Measurements from ENCODE around the gene GM2A. TPM values are rescaled to one million over a fixed set of nuclear protein-coding genes. Genes with fewer than 3 reads are reported as not detected.

GM2A gene
- total RNA-seq, 1 donor from 2014 or later, result 23.3 TPM

DNA sequence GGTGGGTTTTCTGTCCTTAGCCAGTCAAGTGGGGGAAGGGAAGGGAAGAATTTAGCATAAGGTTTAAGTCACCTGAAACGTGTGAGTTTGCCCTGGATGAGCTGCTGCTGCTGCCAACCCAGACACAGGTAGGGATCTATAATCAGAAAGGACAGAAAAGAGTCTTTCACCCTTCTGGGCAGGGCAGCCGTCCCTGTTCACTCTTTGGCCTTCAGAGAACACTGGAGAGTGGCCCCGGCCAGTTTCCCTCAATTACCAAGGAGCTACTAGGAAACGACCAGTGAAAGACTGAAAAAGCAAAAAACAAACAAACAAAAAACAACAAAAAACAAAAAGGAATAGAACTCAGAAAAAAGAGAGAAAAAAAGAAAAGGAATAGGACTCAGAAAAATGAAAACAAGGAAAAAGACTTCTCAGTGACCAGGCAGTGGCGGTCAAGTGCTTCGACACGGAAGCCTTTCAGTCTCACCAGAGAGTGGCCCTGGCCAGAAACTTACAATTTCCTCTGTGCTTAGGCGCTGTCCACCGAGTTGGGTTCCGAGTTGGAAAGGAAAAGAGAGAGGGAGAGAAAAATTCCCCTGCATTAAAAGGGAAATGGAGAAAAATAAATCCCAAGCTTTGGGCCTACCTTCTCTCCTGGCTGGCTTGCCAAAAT lies 2.5 kb upstream of the GM2A start:
- intact Hi-C loops (cut with micrococcal nuclease), result loop anchor here (5.0 to 10.0 kb wide), 6 partner anchors 507 to 1893 kb away; partner anchors contain the start of genes ATOX1, CD74, PCYOX1L and RBM22

DNA sequence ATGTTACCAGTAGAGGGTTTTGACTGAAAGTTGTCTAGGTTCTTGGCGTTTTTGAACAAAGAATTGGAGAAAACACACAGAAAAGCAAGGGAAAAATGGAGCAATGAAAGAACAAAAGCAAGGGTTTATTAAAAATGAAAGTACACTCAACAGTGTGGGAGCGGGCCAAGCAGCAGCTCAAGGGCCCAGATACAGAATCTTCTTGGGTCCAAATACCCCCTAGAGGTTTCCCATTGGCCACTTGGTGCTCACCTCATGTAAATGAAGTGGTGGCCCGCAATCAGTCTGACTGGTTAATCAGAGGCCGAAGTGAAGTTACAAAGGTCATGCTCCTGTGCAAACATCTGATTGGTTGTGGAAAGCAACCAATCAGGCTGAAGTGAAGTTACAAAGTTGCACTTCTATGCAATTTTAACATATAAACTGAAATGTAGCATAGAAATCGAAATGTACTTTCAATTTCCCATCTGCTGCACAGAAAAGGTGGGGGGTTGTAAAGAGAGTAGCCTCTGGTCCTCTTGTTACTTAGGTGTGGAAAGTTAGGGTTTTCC lies 1.9 kb upstream of the GM2A start:
- intact Hi-C loops (cut with micrococcal nuclease), result loop anchor here (5.0 to 10.0 kb wide), 6 partner anchors 506 to 1894 kb away; partner anchors contain the start of genes ATOX1, CD74, PCYOX1L and RBM22

DNA sequence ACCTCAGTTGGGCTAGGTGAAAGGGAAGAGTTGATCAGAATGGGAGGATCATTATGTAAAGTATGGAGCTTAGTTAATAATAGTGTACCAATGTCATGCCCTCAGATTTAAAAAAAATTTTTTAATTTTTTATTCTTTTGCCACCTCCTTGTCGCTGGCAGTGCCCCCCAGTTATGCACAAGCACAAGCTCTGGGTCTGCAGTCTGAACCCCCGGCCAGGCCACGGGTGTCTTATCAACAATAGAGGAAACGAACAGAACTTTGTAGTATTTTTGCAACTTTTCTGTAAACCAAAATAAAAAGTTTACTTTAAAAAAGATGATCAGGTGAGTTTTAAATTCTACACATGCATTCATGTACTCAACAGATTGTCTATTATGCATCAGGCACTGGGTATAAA lies 1.4 kb upstream of the GM2A start:
- intact Hi-C loops (cut with micrococcal nuclease), result loop anchor here (1.0 to 10.0 kb wide), 11 partner anchors 28 to 1894 kb away; partner anchors contain the start of genes ATOX1, CD74, DCTN4 and G3BP1

DNA sequence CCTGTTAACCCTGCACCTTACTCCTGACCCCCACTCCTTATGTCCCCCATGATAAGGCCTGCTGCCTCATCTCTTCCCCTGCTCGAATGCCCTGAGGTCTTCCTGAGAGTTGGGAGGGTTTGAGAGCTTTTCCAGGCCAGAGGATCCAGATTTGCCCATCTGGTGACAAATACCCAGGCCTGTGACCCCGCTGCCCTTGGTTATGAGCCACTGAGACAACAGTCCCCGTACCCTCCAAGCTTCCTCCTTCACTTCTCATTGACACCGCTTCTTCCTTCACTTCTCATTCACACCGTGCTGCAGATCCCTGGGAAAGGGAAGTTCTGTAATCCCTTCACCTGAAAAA lies 593 bp downstream of the GM2A start:
- intact Hi-C loops (cut with micrococcal nuclease), result loop anchor here (1.0 to 10.0 kb wide), 9 partner anchors 98 to 1896 kb away; partner anchors contain the start of genes ATOX1, CD74, DCTN4 and PCYOX1L

DNA sequence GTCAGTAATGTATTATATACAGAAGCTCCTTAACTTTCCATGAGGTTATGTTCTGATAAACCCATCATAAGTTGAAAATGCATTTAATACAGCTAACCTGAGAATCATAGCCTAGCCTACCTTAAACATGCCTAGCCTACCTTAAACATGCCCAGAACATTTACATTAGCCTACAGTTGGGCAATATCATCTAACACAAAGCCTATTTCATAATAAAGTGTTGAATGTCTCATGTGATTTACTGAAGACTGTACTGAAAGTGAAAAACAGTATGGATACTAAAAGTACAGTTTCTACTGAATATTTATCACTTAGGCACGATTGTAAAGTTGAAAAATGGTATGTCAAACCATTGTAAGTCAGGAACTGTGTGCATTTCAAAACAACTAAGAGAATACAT lies 1.6 kb downstream of the GM2A start:
- intact Hi-C loops (cut with micrococcal nuclease), result loop anchor here (5.0 to 10.0 kb wide), 6 partner anchors 503 to 1897 kb away; partner anchors contain the start of genes ATOX1, CD74, PCYOX1L and RBM22

DNA sequence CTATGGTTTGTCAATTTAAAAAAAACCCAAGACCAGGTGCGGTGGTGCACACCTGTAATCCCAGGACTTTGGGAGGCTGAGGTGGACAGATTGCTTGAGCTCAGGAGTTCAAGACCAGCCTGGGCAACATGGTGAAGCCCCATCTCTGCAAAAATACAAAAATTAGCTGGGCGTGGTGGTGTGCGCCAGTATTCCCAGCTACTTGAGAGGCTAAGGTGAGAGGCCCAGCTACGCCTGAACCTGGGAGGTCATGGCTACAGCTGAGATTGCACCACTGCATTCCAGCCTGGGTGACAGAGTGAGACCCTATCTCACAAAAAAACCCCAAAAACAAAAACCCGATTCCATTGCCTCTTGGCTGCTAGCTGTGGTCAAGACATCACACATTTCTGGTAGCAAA lies 2.0 kb downstream of the GM2A start:
- intact Hi-C loops (cut with micrococcal nuclease), result loop anchor here (5.0 to 10.0 kb wide), 6 partner anchors 502 to 1898 kb away; partner anchors contain the start of genes ATOX1, CD74, PCYOX1L and RBM22

DNA sequence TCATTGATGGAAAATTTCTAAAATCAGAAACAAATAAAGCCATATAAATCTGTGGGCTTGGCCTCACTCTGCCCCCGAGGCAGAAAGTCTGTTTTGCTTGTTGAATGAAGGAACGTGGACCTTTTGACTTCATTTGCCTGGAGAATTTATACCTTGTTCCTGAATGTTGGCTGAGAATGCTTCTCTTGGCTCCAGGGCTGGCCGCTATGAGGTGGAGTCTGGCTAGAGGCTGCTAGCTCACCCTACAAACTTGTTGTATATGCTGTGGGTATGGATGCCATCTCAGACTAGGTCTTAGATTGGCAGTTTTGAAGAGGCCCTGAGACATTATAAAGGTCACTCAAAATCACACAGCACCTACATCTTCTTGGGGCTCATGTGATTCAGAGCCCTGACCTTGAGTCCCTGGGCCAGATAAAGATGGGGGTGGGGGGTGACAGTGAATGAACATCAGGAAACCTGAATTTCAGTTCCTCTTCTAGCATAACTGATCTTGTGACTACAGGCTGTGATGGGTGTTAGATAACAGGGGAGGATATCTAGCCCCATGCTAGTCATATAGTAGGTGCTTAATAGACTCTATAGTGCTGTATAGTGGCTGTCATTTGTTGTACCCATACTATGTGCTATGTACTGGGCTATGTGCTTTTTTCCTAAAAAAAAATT lies 2.8 kb downstream of the GM2A start:
- intact Hi-C loops (cut with micrococcal nuclease), result loop anchor here (10.0 kb wide), 1 partner anchor 801 kb away; no protein-coding TSS in a partner anchor

DNA sequence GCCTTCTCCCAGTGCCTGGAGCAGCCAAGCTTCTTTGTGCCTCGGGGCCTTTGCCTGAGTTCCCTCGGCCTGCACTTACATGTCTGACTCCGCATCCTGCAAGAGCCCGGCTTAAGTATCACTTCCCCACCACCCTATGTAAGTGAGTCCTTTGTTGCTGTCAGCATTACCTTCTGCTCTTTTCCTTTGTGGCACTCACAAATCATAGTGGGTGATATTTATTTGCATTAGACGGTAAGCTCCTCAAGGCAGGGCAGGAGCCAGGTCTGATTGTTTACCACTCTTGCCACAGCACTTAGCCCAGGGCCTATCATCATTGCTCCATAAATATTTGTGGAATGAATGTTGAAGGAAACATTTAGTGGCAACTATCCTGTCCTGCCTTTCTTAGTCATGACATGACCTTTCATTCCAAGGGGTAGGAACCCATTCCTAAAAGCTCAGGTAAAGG lies 4.8 kb downstream of the GM2A start:
- intact Hi-C loops (cut with micrococcal nuclease), result loop anchor here (10.0 kb wide), 1 partner anchor 803 kb away; no protein-coding TSS in a partner anchor

DNA sequence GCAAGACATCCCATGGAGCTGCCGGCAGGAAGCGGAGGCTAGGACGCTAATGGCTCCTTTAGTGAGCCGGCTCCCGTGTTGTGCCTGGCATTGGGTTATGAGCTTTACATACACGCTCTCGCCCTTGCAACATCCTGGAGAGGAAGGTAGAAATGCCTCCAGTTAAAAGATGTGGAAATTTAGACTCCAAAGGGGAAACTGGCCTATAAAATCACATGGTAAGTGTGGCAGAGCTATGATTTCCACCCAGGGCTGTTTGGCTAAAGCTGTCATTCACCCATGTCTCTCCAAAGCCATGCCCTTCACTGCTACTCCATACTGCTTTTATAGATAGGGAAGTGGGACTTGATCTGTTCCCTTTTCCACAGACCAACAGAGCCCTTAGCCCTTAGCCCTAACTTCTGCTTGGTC lies 5.2 kb downstream of the GM2A start:
- intact Hi-C loops (cut with micrococcal nuclease), result loop anchor here (10.0 kb wide), 1 partner anchor 803 kb away; no protein-coding TSS in a partner anchor

DNA sequence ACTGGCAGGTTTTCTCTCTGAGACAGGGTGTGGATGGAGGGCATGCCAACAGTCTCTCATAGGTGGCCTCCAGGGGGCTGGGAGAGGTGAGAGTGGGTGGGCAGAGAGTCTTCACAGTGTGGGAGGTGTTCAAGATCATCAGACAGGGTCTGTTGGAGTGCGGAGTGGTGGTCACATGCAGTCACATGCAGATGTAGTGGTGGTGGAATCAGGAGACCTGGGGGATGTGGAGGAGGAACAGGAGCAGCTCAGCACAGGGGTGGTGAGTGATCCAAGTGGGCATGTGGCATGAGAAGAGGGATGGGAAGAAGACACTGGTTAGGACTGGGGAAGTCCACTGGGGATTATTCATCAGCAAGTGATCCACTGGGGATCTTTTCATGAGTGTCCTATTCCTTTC lies 5.8 kb downstream of the GM2A start:
- intact Hi-C loops (cut with micrococcal nuclease), result loop anchor here (10.0 kb wide), 1 partner anchor 804 kb away; no protein-coding TSS in a partner anchor

DNA sequence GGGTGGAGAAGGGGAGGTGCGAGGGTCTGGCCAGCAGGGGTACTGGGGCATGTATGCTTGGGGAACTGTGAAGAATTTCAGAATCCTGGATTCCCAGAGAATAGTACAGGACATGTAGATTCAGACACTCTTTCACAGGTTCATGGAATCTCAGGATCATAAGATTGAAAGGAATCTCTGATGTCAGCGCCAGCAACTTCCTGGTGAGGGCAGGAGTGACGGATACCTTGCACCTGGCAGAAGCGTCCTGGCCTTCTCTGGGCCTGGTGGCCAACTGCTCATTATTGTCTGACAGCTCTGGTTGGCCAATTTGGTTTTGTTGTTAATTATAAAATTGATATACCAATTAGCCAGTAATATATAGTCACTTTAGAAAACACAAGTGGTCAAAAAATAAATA lies 6.9 kb downstream of the GM2A start:
- intact Hi-C loops (cut with micrococcal nuclease), result loop anchor here (10.0 kb wide), 1 partner anchor 805 kb away; no protein-coding TSS in a partner anchor

DNA sequence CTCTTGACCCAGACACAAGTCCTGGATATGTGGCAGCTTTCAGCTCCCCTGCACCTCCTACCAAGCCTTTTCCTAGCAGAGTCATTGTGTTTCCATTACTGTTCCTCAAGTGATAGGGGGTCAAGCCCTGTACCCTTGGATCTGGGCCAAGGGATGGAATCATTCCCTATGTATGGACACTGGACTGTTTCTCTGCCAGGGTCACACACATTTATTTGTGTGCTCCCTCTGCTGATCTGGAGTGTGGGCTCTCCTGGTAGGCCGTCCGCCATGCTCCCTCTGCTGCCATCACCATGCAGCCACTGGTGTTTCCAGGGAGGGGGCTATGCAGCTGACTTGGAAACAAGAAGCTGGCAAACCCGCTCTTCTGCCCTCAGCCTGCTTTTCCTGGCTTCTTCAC lies 9.5 kb downstream of the GM2A start:
- intact Hi-C loops (cut with micrococcal nuclease), result no loop called here

DNA sequence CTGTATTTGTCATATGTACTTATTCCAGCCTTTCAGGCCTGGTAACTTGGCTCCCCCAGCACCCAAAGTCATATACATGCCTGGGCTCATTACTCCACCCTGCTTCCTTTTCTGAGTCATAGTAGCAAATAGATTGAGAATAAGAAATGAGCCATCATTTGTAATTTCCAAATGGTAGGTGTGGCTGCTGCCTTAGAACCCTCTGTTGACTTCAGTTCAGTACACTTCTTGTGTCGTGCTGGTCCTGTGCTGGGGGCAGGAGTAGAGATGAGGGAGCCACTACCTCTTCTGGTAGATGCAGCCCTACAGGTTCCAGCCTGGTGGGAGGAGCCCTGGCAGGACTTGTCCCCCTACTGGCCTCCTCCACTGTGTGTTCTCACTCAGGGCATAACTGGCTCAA lies 11.1 kb downstream of the GM2A start:
- intact Hi-C loops (cut with micrococcal nuclease), result no loop called here

DNA sequence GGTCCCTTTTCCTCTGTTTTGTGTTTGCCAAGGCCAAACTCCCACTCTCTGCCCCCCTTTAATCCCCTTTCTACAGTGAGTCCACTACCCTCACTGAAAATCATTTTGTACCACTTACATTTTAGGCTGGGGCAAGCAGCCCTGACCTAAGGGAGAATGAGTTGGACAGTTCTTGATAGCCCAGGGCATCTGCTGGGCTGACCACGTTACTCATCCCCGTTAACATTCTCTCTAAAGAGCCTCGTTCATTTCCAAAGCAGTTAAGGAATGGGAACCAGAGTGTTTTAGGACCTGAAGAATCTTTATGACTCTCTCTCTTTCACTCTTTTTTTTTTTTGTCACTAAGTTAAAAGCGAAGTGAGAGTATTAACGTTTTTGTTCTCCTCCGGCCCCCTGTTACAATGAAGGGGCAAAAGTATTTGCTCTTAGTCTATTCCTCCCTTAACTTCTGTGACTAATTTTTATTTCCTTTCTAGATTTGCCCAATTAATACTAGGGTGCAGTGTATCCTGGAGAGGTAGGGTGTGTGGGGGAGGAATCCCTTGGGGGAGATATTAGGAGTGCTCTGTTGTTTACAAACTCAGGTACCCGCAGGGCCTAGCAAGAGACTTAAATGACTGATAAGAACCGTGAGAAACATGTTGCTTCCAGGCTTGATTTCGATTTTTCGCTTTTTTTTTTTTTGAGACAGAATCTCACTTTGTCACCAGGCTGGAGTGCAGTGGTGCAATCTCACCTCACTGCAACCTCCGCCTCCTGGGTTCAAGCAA lies 14.7 kb downstream of the GM2A start:
- intact Hi-C loops (cut with micrococcal nuclease), result no loop called here

DNA sequence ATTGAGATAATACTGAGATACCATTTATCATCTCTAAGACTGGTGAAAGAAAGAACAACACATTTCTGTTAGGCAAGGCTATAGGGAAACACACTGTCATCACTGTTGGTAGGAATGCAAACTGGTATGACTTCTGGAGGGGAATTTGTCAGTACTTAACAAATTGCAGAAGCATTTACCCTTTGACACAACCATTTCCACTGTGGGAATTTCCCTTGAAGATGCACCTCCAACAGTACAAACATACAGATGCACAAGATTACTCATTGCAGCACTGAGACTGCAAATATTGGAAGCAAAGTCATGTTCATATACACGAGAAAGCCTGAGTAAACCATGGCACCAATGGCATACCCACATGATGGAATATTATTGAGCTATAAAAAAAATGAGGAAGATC lies 17.6 kb downstream of the GM2A start:
- intact Hi-C loops (cut with micrococcal nuclease), result no loop called here

DNA sequence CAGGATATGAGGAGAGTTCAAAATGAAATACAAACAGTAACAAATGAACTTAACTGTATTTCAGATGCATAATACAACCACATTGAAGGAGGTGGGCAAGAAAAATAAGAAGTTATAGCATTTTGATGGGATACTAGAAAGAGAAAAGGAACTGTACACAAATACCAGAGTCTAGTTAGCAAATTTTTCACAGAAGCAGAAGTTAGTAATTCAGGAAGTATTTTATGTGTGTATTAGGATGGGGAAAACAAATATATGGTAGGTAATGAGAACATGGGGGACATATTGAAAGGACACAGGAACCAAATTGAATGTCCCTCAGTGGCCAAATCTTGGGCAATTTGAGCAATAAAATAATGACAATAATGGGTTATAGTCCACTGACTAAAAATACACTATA lies 18.4 kb downstream of the GM2A start:
- intact Hi-C loops (cut with micrococcal nuclease), result no loop called here

DNA sequence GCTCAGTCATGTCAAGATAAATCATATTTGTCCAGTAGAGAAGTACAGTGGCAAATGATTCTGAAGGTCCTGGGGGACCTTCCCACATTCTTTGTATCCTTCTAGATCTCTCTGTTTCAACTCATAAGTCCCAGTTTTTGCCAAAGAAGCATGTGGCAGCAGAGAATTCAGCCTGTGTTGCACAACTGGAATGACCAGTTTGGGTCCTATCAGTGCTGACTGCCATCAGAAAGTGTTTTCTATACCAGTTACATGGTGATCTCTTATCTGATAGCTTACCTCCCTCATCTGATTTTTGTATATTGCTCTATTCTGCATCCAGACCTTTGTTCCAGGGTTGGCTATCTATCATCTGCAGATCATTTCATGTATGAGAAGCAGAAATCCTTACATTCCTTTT lies 21.7 kb downstream of the GM2A start:
- intact Hi-C loops (cut with micrococcal nuclease), result no loop called here

DNA sequence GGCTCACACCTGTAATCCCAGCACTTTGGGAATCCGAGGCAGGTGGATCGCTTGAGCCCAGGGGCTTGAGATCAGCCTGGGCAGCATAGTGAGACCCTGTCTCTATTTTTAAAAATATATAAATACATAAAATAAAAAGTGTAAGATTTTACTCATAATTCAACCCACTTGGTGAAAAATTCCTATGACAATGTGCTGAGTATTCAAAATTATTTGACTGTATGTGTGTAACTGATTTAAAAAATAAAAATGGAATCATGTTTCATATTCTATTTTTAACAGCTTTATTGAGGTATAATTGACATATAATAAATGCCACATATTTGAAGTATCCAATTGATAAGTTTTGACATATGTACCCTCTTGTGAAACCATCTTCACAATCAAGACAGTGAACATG lies 22.8 kb downstream of the GM2A start:
- intact Hi-C loops (cut with micrococcal nuclease), result no loop called here

DNA sequence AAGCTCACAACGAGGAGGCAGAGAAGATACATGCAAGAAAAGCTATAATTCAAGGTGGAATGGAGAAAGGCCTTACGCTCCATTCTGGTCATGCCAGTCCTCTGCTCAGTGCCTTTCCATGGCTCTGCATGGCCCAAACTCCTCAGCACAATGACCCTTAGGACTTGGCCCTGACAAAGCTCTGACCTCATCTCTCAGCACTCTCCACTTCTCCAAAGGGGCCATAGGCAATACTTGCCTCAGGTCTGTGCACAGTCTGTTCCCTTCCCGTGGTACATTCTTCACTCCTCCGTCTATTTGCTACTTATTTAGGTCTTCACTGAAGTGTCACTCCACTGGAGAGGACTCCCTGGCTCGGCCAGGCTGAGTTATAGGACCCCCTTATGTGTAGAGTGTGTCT lies 25.9 kb downstream of the GM2A start:
- intact Hi-C loops (cut with micrococcal nuclease), result no loop called here

DNA sequence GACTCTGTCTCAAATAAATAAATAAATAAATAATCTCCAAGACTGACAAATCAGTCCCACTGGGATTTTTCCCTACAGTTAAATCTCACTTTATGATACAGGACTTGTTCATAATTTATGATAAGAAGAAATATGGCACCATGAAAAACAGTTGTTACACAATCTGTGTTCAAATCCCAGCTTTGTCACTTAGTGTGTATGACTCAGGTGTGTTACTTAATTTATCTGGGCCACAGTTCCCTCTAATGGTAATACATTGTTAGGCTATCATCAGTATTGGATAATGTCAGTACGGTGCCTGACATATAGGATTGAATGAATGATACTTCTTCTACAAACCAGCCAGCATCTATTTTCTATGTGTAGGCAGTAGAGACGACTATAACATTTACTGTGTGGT lies 27.5 kb downstream of the GM2A start:
- intact Hi-C loops (cut with micrococcal nuclease), result no loop called here

DNA sequence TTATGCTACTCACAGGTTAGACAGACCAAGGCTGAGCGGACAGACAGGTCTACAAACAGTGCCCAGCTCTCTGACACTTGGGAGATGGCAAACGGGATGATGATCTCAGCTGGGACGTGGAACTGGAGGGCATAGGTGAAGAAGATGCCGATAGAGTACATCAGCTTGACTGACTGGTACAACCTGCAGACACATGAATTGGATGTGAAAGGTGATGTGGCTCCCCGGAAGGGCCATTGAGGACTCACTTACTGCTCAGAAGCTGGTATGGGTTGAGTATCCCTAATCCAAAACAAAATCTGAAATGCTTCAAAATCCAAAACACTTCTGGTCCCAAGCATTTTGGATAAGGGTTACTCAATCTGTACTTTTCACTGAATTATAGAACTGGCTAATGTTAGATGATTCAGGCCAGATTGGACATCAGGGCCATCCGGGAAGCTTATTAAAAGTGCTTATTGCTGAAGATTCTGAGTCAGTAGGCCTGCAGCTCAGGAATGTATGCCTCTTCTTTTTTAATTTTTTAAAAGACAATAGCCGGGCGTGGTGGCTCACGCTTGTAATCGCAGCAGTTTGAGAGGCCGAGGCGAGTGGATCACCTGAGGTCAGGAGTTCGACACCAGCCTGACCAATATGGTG lies 28.1 kb downstream of the GM2A start:
- intact Hi-C loops (cut with micrococcal nuclease), result no loop called here

Measured in T-helper 2 cell treated with Interferon-gamma antibody and Interleukin-4, amounts not matched to agents 100 ng/mL and 5 ng/mL, for 36 hours (primary cell).